GM12891 (cell line): Measurements from ENCODE around the gene HNRNPLL.

Experiments
- POLR2A ChIP-seq: IDR thresholded peaks from 2 replicates; pipeline ENCODE4 v1.6.1; 2011; ENCODE audit warnings: low read depth, low read length, control low read depth
- POLR2AphosphoS5 ChIP-seq: IDR thresholded peaks from 2 replicates; pipeline ENCODE4 v1.6.1; 2011; ENCODE audit warnings: low read depth, low read length, control low read depth

GRCh38 chr2:38629684-38630083 is 27.0 kb upstream of the HNRNPLL start:
- TF ChIP-seq POLR2AphosphoS5 (no peak), POLR2A (no peak)
